NCI-H2196 treated with DMSO at 0.1 percent for 48 hours (cell line): ENCODE data around the gene CALHM5.
A peak's percentile ranks its signal among the peaks of the same experiment; 100 is the strongest.

Experiments used
- DNase-seq: peaks from one replicate; lab custom pipeline; 2025; ENCODE audit not compliant: unreplicated experiment; lab: John Stamatoyannopoulos, UW

Gene CALHM5

GRCh38 chr6:116507324-116507723, 4.1 kb upstream of the CALHM5 start:
- DNase-seq: no peak

- DNase-seq: no peak
Measured at GRCh38 chr6:116508527-116508926, 2.9 kb upstream of the CALHM5 start.

DNA sequence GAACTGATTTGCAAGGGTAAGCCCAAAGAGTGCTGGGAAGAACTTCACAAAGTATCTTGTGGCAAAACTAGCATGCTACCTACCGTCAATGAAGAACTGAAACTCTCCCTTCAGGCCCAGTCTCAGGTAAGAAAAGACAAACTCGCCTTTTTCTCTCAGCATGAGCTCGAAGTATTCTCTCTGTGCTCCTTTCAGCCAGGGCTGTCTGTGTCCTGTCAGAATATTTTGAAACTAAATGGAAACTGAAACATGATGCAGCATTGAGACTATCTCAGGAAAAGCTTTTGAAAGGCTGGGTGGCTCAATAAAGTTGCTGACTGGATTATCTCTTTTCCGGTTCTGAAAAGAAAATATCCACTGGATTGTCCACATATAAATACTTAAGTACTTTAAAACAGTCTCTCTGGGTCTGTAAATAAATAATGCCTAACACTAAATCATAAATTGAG, 696 bp downstream of the CALHM5 start:
- DNase-seq: no peak

DNA sequence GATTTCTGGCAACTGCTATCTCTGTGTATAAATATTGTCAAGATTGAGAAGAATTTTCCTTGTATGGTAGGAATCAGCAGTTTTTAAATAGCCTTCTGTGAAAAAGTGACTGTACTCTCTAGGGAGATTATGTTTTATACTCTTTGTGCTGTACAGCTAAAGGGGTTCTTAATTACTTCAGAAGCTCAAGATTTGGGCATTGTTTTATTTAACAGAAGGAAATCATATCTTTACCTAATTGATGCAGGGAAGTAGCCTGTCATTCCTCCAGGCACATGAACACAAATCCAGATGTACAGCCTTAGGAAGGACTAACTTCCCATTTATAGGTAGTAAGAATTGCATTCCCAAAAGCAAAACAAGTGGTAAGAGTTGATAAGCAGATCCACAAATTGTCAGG, 1.3 kb downstream of the CALHM5 start:
- no peak for DNase-seq

- no peak for DNase-seq
Measured at GRCh38 chr6:116513224-116513875, 1.9 kb downstream of the CALHM5 start.

GRCh38 chr6:116514111-116514510, 2.7 kb downstream of the CALHM5 start:
- no peak for DNase-seq

DNA sequence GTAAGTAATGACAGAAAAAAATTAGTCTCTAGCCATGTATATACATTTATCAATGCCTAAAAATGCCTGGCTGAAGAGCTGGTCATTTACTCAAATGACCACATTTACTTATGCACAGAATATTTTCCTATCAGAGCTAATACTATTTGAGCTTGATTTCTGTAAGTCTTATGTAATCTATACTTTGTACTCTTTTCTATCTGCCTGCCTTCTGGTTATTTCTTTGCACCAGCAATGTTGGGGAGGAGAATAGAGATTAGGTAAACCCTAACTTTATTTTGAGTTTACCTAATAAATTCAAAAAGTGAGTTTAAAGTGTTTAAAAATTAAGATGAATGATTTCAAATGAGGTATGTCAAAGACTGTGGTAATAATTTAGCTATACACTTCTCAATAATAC, 3.7 kb downstream of the CALHM5 start:
- no peak for DNase-seq

- DNase-seq: no peak
Measured at GRCh38 chr6:116518621-116519368, 7.4 kb downstream of the CALHM5 start.

DNA sequence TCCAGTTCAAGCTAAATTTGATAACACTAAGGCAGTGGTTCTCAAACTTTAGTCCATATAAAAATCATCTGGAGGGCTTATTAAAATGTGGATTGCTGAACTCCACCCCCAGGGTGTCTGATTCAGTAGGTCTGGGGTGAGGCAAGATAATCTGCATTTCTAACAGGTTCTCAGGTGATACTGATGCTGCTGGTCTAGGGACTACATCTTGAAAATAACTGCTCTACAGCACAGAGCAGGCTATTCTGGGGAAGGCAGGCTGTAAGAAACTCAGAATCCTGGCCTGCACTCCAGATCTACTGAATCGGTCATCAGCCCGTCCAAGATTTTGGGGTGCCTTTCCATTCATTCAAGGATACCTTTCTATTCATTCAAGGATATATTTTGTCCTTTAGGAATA, 11.5 kb downstream of the CALHM5 start:
- DNase-seq: no peak

DNA sequence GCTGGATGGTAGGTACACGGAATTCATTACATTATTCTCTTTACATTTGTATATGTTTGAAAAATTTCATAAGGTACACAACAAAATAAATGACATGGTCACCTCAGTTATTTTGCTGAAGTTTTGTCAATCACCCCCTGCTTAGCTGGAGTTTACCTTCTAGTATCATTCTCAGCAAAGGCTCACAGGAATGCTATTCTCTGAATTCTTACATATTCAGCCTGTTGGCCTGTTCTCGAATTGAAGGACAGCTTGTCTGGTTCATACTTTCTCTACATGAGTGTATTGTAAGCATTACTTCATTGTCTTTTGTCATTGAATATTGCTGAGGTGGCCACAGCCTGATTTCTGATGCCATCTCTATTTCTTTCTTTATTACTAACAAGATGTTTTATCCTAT, 12.8 kb downstream of the CALHM5 start:
- DNase-seq: no peak

- DNase-seq: no peak
Measured at GRCh38 chr6:116528133-116528532, 16.7 kb downstream of the CALHM5 start.

GRCh38 chr6:116528780-116529179, 17.3 kb downstream of the CALHM5 start:
- no peak for DNase-seq

GRCh38 chr6:116529466-116530290, 18.2 kb downstream of the CALHM5 start:
- no peak for DNase-seq

- DNase-seq: peak; percentile 42
Measured at GRCh38 chr6:116530436-116530835, 19.0 kb downstream of the CALHM5 start.

DNA sequence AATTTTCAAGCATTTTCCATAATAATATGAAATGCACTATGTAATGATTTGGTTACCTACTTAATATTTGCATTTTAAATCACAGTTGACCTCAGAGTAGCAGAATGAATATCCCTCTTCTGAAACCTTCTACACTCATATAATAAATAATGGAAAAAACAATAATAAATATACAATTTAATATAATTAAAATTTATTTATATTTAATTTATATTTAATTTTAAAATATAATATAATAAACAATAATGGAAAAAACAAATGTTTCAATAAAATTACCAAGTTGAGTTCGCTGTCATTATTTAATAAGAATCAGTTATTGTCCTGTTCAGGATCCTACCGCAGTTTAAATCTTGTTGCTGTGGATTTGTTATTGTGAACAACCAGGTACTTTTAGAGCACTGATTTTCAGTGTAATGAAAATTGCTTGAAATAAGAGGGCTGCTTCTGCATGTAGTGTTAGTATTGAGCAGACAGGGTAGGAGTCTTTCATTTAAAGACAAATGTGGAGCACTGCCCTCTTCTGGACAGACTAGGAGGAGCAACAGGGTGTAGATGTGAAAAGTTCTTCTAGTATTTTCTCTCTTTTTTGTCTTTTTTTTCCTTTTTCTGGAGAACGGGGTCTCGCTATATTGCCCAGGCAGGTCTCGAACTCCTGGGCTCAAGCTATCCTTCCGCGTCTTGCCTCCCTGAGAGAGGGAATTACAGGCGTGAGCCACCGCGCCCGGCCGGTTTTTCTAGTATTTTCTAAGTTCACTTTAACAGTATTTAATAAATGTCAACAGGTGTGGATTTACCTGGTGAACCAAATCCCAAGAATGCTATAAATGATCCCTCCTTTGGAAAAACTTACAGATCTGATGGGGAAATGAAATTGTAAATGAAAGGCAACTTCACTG, 20.5 kb downstream of the CALHM5 start:
- peak; percentile 14 for DNase-seq

DNA sequence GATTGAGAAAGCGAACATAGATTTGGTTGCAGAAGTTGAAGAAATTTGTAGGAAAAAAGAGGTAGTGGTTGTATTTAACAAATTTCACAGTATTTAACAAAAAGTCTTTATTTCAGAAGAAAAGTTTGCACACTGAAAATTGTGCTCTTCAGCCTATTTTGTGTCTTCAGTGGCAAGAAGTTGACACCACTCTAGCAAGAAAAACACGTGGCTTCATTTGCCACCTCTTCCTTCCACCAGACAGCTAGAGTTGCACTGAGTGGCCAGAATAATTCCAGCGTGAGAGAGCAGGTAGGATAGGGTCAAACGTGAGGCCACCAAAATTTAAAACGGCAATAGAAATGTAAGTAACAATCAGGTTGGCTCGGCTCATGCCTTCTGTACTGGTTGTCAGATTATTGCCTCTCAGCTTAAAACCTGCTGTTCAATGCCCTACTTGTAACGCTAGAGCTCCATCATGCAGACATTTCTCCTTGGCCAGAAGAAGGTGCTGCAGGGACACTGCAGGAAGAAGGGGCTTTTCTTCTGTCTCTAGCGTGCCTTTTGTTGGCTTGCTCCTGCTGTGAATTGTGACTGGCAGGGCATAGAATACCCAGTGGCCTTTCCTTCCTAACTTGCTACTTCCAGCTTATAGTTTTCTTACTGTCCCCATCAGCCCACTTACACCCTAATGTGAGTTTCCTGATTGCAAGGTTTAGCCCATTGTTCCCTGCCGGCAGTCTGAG, 22.0 kb downstream of the CALHM5 start:
- DNase-seq: no peak

DNA sequence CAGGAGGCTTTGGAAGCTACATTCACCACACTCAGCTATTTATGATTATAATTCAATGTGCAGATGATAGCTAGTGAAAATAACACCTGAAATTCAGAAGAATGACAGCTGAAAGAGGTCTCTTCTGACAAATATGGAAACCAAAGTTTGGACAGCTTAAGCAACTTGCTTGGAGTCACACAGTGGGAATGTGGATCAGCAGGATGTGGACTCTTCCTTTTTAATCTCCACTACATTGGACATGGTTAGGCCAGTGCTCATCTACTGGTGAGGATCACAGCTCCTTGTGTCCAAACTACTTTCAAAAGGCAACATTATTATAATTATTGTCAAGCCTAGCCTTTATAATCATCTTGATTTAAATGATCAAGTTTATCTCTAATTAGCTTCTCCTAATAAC, 23.7 kb downstream of the CALHM5 start:
- no peak for DNase-seq

- peak; percentile 24 for DNase-seq
Measured at GRCh38 chr6:116536216-116536621, 24.8 kb downstream of the CALHM5 start.

- DNase-seq: no peak
Measured at GRCh38 chr6:116542426-116542825, 31.0 kb downstream of the CALHM5 start.

GRCh38 chr6:116543149-116543548, 31.7 kb downstream of the CALHM5 start:
- DNase-seq: no peak
